ENCODE measurements around the gene WNT10A.

Gene WNT10A

GRCh38 chr2:218858138-218858445, 22.6 kb upstream of the WNT10A start:
- no peak for DNase-seq

GRCh38 chr2:218858671-218859555, 21.7 kb upstream of the WNT10A start:
- DNase-seq: no peak

GRCh38 chr2:218859556-218859987, 21.1 kb upstream of the WNT10A start, which contains the start of gene WNT6:
Gene WNT6 (plus strand): TSS chr2:218859805. CDS start chr2:218860038, 233 bp downstream.
- no peak for DNase-seq

- no peak for DNase-seq
These were observed 20.4 kb upstream of the WNT10A start for GRCh38 chr2:218859988-218860831.

- DNase-seq: peak; percentile 33
These were observed 19.7 kb upstream of the WNT10A start for GRCh38 chr2:218860950-218861381.

- DNase-seq: no peak
These were observed 18.9 kb upstream of the WNT10A start for GRCh38 chr2:218861645-218862318.

- no peak for DNase-seq
These were observed 17.6 kb upstream of the WNT10A start for GRCh38 chr2:218863021-218863520.

GRCh38 chr2:218865396-218865795, 15.3 kb upstream of the WNT10A start:
- DNase-seq: no peak

GRCh38 chr2:218865999-218866398, 14.7 kb upstream of the WNT10A start:
- DNase-seq: no peak

GRCh38 chr2:218867900-218868299, 12.8 kb upstream of the WNT10A start:
- DNase-seq: no peak

GRCh38 chr2:218869064-218869463, 11.6 kb upstream of the WNT10A start:
- no peak for DNase-seq

- DNase-seq: no peak
These were observed 9.7 kb upstream of the WNT10A start for GRCh38 chr2:218870984-218871344.

GRCh38 chr2:218871345-218872302, 9.0 kb upstream of the WNT10A start:
- no peak for DNase-seq

- DNase-seq: no peak
These were observed 7.8 kb upstream of the WNT10A start for GRCh38 chr2:218872645-218873358.

- no peak for DNase-seq
These were observed 7.1 kb upstream of the WNT10A start for GRCh38 chr2:218873359-218874194.

- no peak for DNase-seq
These were observed 4.9 kb upstream of the WNT10A start for GRCh38 chr2:218875692-218876246.

GRCh38 chr2:218876562-218877219, 4.0 kb upstream of the WNT10A start:
- DNase-seq: peak; percentile 47

- no peak for DNase-seq
These were observed 3.3 kb upstream of the WNT10A start for GRCh38 chr2:218877331-218877730.

GRCh38 chr2:218877891-218878290, 2.8 kb upstream of the WNT10A start:
- no peak for DNase-seq
